ENCODE results near the gene C3. TPM values are rescaled to one million over a fixed set of nuclear protein-coding genes. Genes with fewer than 3 reads are reported as not detected.

The C3 gene
- total RNA-seq, 6 experiments from 2014 or later: 0.82 to 1.5 (median 1.2) TPM

DNA sequence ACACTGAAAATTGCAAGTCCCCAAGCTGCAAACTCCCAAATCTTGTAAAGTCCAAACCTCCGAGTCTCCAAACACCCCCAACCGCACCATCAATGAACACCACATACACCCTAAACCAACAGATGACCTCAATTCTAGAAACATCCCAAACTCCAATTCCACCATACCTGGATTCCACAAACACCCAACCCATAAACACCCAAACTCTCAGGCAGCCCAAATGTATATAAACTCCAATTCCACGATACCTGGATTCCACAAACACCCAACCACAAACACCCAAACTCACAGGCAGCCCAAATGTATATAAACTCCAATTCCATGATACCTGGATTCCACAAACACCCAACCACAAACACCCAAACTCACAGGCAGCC lies 470 bp downstream of the C3 start:
- peaks cover 20% of the 10 kb centered on the region for H3K4me1 Mint-ChIP-seq (ENCODE audit: low read depth)
- no peak overlapping the region for H3K27ac Mint-ChIP-seq
- H3K36me3 Mint-ChIP-seq (ENCODE audit: low read depth): peaks cover 6% of the 10 kb centered on the region

DNA sequence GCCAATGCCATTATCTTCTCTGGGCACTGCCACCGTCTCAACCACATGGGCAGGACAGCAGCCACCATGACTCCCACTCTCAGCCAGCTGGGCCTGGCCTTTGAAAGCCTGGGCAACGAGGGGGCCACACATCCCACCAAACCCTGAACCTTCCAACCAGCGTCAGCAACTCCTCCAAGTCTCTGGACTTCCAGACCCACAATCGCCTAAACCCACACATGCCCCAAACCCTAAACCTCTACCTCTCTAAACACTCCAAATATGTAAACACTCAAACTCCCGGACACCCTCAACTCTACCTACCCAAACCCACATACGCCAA lies 949 bp downstream of the C3 start:
- peaks cover 19% of the 10 kb centered on the region for H3K27me3 Mint-ChIP-seq (ENCODE audit: insufficient read depth)
- H3K27ac Mint-ChIP-seq: no peak overlapping the region
- peaks cover 14% of the 10 kb centered on the region for H3K9me3 Mint-ChIP-seq
- H3K36me3 Mint-ChIP-seq (ENCODE audit: low read depth): peaks cover 6% of the 10 kb centered on the region
- no peak overlapping the region for H3K4me3 Mint-ChIP-seq
- no peak for DNase-seq
- TF ChIP-seq, protein P1, sequence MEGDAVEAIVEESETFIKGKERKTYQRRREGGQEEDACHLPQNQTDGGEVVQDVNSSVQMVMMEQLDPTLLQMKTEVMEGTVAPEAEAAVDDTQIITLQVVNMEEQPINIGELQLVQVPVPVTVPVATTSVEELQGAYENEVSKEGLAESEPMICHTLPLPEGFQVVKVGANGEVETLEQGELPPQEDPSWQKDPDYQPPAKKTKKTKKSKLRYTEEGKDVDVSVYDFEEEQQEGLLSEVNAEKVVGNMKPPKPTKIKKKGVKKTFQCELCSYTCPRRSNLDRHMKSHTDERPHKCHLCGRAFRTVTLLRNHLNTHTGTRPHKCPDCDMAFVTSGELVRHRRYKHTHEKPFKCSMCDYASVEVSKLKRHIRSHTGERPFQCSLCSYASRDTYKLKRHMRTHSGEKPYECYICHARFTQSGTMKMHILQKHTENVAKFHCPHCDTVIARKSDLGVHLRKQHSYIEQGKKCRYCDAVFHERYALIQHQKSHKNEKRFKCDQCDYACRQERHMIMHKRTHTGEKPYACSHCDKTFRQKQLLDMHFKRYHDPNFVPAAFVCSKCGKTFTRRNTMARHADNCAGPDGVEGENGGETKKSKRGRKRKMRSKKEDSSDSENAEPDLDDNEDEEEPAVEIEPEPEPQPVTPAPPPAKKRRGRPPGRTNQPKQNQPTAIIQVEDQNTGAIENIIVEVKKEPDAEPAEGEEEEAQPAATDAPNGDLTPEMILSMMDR (IDR thresholded peaks at IDR 0.05): no peak
- peaks cover 20% of the 10 kb centered on the region for H3K4me1 Mint-ChIP-seq (ENCODE audit: low read depth)

More for the DNA sequence above, 470 bp downstream of the C3 start:
- TF ChIP-seq, protein P1 (IDR thresholded peaks at IDR 0.05): no peak
- H3K4me3 Mint-ChIP-seq: no peak overlapping the region
- H3K9me3 Mint-ChIP-seq: peaks cover 14% of the 10 kb centered on the region
- no peak for DNase-seq
- peaks cover 19% of the 10 kb centered on the region for H3K27me3 Mint-ChIP-seq (ENCODE audit: insufficient read depth)

DNA sequence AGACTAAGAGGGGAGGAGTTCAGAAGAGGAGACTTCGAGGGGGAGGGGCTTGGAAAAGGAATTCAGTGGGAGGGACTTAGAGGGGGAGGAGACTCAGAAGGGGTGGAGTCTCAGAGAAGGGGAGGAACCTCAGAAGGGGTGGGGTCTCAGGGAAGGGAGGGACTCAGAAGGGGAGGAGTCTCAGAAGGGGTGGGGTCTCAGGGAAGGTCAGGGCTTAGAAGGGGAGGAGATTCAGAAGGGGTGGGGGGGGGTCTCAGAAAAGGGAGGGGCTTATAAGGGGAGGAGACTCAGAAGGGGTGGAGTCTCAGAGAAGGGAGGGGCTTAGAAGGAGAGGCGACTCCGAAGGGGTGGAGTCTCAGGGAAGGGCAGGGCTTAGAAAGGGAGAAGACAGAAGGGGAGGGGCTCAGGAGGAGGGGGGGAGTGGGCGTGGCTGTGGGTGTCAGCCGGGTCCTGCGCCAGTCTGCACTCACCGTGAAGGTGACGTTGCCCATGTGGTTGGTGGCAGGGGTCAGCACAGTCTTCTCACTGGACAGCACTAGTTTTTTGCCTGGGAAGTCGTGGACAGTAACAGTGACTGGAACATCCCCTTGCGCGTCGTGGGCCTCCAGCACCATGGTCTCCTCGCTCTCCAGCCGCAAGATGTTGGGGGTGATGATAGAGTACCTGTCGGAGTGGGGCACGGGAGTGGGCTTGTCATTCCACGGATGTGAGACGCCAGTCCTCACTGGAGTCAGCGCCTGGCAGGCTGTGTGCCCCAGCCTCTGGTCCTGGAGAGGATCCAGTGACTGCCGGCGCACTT lies 1.5 kb downstream of the C3 start:
- Mint-ChIP-seq H3K4me3 (no peak overlapping the region), H3K9me3 (peaks cover 14% of the 10 kb centered on the region), H3K27ac (no peak overlapping the region), H3K36me3 (ENCODE audit: low read depth) (peaks cover 6% of the 10 kb centered on the region), H3K4me1 (ENCODE audit: low read depth) (peaks cover 20% of the 10 kb centered on the region), H3K27me3 (ENCODE audit: insufficient read depth) (peaks cover 18% of the 10 kb centered on the region)
- DNase-seq: no peak
- TF ChIP-seq, protein P1 (IDR thresholded peaks at IDR 0.05): no peak

DNA sequence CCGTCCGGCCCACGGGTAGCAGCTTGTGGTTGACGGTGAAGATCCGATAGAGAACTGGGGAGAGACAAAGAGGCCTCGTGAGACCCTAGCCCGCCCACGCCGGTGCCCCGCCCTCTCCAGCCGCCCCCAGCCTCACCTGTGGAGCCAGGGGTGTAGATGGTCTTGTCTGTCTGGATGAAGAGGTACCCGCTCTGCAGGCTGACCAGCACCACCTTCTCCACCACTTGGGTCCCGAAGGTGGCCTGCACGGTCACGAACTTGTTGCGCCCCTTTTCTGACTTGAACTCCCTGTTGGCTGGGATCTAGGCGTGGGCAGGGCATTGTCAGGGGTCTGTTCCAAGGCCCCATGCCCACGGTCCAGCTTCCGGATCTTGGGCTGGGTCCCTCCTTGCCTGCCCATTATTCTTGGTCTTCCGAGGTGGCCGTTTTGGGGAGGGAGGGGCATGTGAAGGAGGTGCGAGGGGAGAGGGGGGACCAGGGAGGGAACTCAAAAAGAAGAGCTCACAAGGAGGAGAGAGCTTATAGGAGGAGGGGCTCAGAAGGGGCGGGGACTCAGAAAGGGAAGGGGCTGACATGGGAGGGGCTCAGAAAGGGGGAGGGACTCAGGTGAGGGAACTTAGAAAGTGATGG lies 2.2 kb downstream of the C3 start:
- Mint-ChIP-seq H3K27me3 (ENCODE audit: insufficient read depth) (peaks cover 17% of the 10 kb centered on the region), H3K4me3 (no peak overlapping the region), H3K27ac (no peak overlapping the region), H3K36me3 (ENCODE audit: low read depth) (peaks cover 6% of the 10 kb centered on the region), H3K9me3 (peaks cover 14% of the 10 kb centered on the region), H3K4me1 (ENCODE audit: low read depth) (peaks cover 13% of the 10 kb centered on the region)
- TF ChIP-seq, protein P1 (IDR thresholded peaks at IDR 0.05): no peak
- no peak for DNase-seq

DNA sequence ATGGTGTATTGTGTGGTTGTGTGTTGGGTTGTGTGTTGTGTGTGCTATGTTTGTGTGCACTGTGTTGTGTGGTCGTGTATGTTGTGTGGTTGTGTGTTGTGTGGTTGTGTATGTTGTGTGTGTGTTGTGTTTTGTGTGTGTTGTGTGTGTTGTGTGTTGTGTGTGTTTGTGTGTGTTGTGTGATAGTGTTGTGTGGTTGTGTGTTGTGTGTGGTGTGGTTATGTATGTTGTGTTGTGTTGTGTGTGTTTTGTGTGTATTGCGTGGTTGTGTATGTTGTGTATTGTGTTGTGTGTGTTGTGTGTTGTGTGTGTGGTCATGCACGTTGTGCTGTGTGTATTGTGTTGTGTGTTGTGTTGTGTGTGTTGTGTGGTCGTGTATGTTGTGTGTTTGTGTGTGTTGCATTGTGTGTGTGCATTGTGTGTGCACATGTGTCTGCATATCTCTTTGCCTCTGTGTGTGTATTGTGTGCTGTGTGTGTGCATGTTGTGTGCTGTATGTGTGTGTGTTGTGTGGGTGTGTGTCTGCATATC lies 2.9 kb downstream of the C3 start:
- no peak overlapping the region for H3K27ac Mint-ChIP-seq
- peaks cover 6% of the 10 kb centered on the region for H3K36me3 Mint-ChIP-seq (ENCODE audit: low read depth)
- TF ChIP-seq, protein P1 (IDR thresholded peaks at IDR 0.05): no peak
- H3K27me3 Mint-ChIP-seq (ENCODE audit: insufficient read depth): peaks cover 13% of the 10 kb centered on the region
- peaks cover 9% of the 10 kb centered on the region for H3K4me1 Mint-ChIP-seq (ENCODE audit: low read depth)
- no peak for DNase-seq
- H3K4me3 Mint-ChIP-seq: peak overlapping the region; percentile 5; the same call in 1 of the 2 replicates
- peaks cover 14% of the 10 kb centered on the region for H3K9me3 Mint-ChIP-seq

All from HFFc6 (cell line).